D721Med (cell line): Measurements from ENCODE around the gene CBX8.

Experiments
- DNase-seq: peaks from one replicate; pipeline ENCODE4 v3.0.0; 2011; ENCODE audit warnings: low spot score; ENCODE audit not compliant: insufficient read length
- FAIRE-seq: peaks from 2 replicates; lab custom pipeline; 2011; peaks lifted over from hg19 to GRCh38; lab: Jason Lieb, UNC
- TF ChIP-seq, protein P1 (sequence below): IDR thresholded peaks from 2 replicates; pipeline ENCODE4 v1.5.1; 2012; ENCODE audit warnings: mild to moderate bottlenecking, control low read depth; ENCODE audit not compliant: insufficient read depth; ENCODE audit errors: missing control alignments

The CBX8 gene

DNA sequence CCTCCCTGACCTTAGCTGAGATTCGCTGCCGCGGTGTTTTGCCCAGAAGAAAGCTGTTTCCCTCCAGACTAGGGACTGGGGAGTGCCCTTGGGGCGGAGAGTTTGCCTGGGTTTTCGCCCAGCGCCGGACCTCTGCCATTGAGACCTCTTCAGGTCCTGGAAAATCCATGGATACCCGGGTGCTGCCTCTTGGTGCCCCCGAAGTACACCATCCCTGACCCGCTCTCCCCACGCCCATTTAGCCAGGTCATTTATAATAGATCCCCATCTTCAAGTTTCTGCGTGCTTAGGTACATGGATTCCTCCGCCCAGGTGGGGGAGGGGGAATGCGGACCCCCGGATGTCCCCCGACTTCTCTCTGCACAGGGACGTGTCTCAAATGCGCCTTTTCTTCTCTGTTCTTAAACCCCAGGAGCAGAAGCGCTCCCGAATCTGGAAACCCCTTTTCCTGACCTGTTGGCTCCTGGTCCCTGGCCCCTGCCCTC, 15.0 kb upstream of the CBX8 start:
- TF ChIP-seq, protein P1, sequence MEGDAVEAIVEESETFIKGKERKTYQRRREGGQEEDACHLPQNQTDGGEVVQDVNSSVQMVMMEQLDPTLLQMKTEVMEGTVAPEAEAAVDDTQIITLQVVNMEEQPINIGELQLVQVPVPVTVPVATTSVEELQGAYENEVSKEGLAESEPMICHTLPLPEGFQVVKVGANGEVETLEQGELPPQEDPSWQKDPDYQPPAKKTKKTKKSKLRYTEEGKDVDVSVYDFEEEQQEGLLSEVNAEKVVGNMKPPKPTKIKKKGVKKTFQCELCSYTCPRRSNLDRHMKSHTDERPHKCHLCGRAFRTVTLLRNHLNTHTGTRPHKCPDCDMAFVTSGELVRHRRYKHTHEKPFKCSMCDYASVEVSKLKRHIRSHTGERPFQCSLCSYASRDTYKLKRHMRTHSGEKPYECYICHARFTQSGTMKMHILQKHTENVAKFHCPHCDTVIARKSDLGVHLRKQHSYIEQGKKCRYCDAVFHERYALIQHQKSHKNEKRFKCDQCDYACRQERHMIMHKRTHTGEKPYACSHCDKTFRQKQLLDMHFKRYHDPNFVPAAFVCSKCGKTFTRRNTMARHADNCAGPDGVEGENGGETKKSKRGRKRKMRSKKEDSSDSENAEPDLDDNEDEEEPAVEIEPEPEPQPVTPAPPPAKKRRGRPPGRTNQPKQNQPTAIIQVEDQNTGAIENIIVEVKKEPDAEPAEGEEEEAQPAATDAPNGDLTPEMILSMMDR = no peak
- no peak for DNase-seq
- no peak for FAIRE-seq

DNA sequence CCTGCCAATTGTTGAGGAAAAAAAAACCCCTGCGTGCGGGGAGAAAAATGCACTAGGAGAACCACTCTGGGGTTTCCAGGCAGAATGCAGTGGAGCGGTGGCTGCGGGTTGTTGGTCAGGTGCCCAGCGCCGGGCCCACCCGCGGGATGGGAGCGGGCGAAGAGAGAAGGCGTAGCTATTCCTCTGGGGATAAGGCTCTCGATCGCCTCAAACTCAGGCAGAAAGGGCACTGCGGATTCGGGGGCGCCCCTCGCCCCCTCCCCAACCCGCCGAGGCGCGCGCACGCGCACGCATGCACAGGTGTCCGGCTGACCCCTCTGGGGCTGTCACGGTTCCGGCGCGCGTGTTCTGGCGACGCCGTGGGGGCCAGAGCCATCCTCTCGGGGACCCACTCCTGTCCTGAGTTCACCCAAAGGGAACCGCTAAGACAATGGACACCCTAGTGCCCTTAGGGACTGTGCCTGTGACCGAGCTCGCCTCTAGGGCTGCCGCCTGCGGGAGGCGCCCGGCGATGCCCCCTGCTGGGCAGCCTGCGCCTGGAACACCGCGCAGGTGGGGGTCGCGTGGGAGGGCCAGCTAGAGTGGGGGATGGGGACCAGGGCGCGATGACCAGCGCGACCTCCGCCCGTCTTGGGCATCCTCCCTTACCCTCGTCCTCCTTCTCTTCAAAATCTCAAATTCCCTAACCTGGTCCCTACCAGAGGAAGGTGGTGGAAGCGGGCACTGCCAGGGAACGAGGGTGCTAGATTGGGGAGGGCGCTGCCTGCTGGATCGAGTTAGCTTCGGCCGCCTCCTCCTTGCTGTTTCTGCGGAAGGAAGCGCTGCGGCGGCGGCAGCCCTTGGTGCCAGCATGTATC, 14.4 kb upstream of the CBX8 start:
- DNase-seq = peak; percentile 96
- TF ChIP-seq, protein P1 = peak; percentile 72
- FAIRE-seq = no peak

- TF ChIP-seq, protein P1 = no peak
- FAIRE-seq (no peak), DNase-seq (peak; percentile 86)
These were observed 13.5 kb upstream of the CBX8 start for GRCh38 chr17:79810130-79811010.

DNA sequence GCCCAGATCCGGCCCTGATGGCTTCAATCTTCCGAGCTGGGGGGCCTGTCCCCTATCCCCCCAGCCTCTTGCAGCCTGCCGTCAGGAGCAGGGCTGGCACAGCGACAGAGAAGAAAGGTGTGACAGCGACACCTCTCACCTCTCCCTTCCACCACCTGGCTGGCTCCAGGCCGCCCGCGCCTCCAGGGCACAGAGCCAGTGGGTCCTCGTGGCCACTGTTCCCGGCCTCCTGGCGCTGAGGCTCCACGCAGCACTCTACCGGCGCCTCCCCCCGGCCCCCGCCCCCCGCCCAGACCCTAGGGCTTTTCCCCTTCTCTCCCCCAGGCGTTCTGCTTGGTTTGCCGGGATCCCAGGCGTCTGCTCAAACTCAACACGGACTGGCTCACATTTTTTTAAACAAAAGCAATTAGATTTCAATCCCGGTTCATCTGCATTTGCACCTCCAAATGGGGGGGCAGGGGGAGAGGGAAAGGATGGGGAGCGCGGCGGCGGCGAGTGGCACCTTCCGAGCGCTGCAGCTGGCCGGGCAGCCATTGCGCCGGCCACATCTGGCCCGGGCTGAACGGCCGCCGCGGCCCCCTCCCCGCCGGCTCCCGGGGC, 12.8 kb upstream of the CBX8 start:
- no peak for FAIRE-seq
- TF ChIP-seq, protein P1 = no peak
- DNase-seq = no peak

DNA sequence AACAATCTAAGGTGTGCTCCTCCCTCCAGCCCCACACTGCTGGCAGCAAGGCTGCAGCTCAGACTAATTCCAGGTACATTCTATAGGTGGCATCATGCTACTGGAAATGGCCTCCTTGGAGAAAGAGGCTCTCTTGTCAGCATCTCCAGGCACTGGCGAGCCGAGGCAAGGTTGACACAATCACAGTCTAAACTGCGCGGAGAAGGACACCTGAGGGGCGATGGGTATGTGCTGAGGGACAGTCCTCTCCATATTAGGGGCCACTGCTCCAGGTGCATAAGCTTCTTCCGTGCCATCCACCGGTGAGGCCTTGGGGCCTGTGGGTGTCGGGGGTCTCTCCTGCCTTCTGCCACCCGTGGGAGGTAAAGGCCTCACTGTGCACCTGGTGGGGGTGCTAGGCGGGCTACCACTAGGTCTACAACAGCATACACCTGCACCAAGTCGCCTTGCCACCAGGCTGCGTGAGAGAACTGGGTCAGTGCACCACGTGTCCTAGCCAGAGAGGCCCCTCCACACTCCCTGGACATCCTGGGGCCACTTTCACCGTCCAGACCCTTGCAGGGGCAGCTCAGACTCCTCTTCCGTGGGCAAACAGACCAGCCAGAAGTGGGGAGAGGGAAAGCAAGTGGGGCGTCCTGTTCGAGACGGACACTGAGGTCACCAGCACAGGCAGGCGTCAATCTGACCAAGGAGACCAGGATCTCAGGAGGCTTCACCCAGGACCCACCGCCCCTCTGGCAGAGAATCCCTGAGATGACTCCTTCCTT, 12.1 kb upstream of the CBX8 start:
- FAIRE-seq = no peak
- DNase-seq = no peak
- TF ChIP-seq, protein P1 = peak; percentile 41
